Measurements from ENCODE around the gene BMP8A. TPM values are rescaled to one million over a fixed set of nuclear protein-coding genes. Genes with fewer than 3 reads are reported as not detected.
"Not testable (repeated sequence)": the region's sequence is repeated elsewhere in the genome, so short reads cannot be mapped to it uniquely, and the experiment has no call there.

The BMP8A gene
- total RNA-seq, 1 experiment from 2014 or later, result not detected

- in situ Hi-C loops (cut with HindIII; ENCODE audit: low pct_unique_long_range_greater_than_20kb, low sequenced_read_pairs), result not testable (repeated sequence)
- peak; percentile 9 for DNase-seq (ENCODE audit: low read depth, low spot score)
Measured at GRCh38 chr1:39515131-39516086, 24.0 kb downstream of the BMP8A start.

DNA sequence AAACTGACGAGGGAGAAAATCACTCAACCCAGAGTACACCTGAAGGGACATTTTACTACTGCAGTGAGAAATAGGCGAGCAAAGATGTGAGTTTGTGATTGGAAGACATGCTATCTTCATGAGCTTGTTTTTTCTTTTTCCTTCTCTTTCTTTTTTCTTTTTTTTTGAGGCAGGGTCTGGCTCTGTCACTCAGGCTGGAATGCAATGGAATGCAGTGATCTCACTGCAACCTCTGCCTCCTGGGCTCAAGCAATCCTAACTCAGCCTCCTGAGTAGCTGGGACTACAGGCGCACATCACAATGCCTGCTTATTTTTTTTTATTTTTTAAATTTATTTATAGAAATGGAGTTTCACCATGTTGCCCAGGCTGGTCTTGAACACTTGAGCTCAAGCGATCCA lies 25.4 kb downstream of the BMP8A start:
- DNase-seq (ENCODE audit: low read depth, low spot score); in situ Hi-C loops (cut with HindIII; ENCODE audit: low pct_unique_long_range_greater_than_20kb, low sequenced_read_pairs): not testable (repeated sequence)

DNA sequence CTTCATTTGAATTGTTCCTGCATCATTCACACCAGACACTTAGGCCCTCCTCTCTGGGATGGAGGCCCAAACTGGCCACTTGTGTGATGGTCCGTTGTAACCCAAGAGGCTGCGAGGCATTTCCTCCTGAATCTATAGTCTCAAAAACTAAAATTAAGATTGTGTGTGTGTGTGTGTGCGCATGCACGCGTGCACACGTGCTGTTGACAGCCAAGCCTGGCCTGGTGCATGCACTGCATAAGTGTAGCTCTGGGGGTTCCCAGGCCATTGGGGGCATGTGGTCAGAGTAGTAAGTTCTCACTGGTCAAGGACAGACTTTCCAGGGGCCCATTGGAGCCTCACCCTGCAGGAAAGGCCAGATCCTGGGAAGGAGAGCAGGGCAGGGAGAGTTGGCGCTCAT lies 26.5 kb downstream of the BMP8A start:
- in situ Hi-C loops (cut with HindIII; ENCODE audit: low pct_unique_long_range_greater_than_20kb, low sequenced_read_pairs); DNase-seq (ENCODE audit: low read depth, low spot score): not testable (repeated sequence)

DNA sequence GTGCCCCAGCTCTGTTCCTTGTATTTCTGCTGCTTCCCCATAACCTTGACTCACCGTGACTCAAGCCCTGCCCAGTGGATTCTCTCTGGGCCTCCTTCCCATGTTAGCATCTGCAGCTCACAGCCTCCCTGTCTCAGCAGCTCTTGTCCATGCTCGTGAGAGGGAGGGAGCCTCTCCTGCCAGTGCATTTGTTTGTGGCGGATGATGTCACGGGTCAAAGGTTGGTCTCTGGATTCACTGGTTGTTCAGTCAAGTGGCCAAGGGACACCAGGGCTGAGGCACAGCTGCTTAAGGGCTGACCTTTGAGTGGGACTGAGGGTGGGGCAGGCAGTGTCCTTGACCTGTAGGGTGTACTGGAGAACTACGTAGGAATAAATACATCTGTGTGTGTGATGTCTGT lies 27.9 kb downstream of the BMP8A start:
- in situ Hi-C loops (cut with HindIII; ENCODE audit: low pct_unique_long_range_greater_than_20kb, low sequenced_read_pairs); DNase-seq (ENCODE audit: low read depth, low spot score): not testable (repeated sequence)

DNA sequence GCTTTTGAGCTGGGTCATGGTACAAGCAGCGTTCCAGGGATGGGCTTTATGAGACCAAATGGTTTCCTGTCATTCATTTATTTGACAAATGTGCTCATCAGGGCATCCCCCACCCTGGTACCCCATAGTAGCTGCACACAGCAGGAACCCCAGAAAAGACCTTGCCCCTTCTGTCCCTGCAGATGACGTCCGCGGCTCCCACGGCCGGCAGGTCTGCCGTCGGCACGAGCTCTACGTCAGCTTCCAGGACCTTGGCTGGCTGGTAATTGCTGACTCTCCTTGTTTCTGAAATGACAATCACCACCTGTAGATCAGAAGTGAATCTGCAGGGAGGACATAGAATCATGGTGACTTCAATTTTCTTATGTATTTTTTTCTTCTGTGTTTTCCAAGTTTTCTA lies 30.8 kb downstream of the BMP8A start:
- in situ Hi-C loops (cut with HindIII; ENCODE audit: low pct_unique_long_range_greater_than_20kb, low sequenced_read_pairs); DNase-seq (ENCODE audit: low read depth, low spot score): not testable (repeated sequence)

GRCh38 chr1:39522661-39523567 lies 31.5 kb downstream of the BMP8A start:
- no peak for DNase-seq (ENCODE audit: low read depth, low spot score)
- in situ Hi-C loops (cut with HindIII; ENCODE audit: low pct_unique_long_range_greater_than_20kb, low sequenced_read_pairs), result no loop called here

GRCh38 chr1:39524171-39524570 lies 32.7 kb downstream of the BMP8A start:
- no peak for DNase-seq (ENCODE audit: low read depth, low spot score)
- in situ Hi-C loops (cut with HindIII; ENCODE audit: low pct_unique_long_range_greater_than_20kb, low sequenced_read_pairs), result no loop called here

DNA sequence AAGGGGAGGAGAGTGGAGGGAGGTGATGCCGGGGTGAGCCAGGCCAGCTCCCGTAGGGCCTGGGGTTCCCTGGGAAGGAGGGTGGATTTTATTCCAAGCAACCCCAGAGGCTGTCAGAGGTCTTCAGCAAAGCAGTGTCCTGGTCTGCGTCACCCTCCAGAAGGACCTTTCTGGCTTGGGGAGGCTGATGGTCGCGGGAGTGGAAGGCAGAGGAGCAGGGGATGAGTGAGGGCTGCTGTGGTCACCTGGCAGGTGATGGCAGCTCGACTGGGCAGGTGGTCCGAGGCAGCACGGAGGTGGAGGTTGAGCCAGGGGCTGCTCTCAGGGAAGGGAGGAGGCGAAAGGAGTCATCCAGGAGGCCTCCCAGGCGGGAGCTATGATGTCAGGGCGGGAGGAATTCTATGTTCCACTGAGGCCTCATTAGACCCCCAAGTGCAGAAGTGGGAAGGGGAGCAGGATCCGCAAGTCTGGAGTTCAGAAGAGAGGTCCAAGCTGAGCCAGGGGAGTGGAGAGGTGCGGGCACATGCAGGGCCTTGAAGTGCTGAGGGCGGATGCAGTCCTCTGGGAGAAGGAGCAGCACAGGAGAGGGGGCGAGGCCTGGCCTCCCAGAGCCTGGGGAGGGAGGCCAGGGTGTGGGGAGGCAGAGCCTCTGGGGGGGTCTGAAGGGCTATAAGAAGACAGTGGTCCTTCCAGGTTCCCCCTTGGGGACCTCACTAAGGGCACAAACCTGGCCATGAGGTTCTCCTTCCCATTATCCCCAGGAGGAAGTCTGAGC lies 33.3 kb downstream of the BMP8A start:
- in situ Hi-C loops (cut with HindIII; ENCODE audit: low pct_unique_long_range_greater_than_20kb, low sequenced_read_pairs), result no loop called here
- DNase-seq (ENCODE audit: low read depth, low spot score), result no peak

DNA sequence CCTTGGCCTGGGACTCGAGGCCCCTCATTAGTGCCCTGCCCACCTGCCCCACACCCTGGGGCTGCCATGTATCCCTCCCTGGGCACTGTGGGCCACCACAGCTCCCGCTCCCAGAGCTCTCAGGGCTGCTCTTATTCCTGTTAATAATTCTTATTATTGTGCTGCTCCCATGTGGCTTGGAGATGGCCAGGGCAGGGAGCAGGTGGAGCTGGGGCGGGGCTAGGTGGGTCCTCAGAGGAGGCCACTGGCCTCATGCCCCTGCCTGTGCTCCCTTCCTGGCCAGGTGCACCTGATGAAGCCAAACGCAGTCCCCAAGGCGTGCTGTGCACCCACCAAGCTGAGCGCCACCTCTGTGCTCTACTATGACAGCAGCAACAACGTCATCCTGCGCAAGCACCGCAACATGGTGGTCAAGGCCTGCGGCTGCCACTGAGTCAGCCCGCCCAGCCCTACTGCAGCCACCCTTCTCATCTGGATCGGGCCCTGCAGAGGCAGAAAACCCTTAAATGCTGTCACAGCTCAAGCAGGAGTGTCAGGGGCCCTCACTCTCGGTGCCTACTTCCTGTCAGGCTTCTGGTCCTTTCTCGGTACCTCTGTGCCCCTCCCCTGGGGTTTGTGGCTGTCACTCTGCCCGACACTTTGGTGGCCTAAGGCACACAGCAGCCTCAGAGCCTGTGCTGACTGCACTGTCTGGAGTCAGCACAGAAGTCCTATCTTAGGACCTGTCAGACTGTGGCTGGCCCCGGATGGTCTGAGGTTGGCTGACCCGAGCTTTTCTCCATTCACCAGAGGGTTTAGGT lies 34.1 kb downstream of the BMP8A start:
- in situ Hi-C loops (cut with HindIII; ENCODE audit: low pct_unique_long_range_greater_than_20kb, low sequenced_read_pairs), result no loop called here
- DNase-seq (ENCODE audit: low read depth, low spot score), result no peak

DNA sequence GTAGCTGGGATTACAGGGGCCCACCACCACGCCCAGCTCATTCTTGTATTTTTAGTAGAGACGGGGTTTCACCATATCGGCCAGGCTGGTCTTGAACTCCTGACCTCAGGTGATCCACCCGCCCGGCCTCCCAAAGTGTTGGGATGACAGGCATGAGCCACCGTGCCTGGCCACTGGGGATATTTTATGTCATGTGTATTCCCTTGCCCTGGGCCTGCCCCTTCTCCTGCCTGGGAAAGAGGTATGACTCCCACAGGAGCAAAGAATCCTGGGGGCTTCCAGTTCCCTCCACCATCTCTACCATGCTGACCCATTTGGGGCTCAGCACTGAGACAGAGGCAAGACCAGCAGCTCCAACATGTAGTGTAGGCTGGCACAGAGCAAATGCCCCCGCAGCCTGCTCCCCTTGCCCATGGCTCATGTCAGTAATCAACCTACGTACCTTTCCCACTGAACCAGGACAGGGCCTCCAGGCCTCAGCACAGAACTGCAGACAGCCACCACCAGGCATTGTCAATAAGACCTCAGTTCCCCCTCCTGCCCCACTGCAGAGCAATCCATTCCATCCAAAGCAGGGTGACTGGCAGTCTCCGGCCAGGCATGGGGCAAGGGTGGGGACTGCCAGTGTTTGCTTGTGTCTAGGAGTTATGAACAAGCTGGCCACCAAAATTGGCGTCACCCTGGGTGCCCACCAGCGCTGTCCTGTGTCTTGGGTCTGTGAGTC lies 35.2 kb downstream of the BMP8A start:
- in situ Hi-C loops (cut with HindIII; ENCODE audit: low pct_unique_long_range_greater_than_20kb, low sequenced_read_pairs), result no loop called here
- no peak for DNase-seq (ENCODE audit: low read depth, low spot score)

GRCh38 chr1:39527190-39527579 lies 35.7 kb downstream of the BMP8A start:
- in situ Hi-C loops (cut with HindIII; ENCODE audit: low pct_unique_long_range_greater_than_20kb, low sequenced_read_pairs); DNase-seq (ENCODE audit: low read depth, low spot score): not testable (repeated sequence)

DNA sequence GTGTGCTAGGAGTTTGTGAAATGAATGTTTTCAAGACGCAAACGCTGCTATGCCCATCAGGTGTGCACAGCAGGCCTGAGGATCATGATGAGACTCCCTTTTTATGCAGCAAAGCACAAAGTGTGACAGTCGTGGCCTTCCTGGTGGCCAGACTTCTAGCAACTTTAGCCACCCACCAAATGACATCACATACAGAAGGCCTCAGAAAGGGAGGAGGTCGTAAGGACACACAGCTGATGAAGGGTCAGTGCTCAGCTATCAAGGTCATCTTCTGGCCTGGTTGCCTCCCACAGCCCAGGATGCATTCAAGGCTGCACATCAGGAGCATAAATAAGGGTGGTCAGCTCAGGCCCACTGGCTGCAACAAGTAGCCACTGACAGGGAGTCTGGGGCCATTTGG lies 36.6 kb downstream of the BMP8A start:
- no peak for DNase-seq (ENCODE audit: low read depth, low spot score)
- in situ Hi-C loops (cut with HindIII; ENCODE audit: low pct_unique_long_range_greater_than_20kb, low sequenced_read_pairs), result no loop called here

DNA sequence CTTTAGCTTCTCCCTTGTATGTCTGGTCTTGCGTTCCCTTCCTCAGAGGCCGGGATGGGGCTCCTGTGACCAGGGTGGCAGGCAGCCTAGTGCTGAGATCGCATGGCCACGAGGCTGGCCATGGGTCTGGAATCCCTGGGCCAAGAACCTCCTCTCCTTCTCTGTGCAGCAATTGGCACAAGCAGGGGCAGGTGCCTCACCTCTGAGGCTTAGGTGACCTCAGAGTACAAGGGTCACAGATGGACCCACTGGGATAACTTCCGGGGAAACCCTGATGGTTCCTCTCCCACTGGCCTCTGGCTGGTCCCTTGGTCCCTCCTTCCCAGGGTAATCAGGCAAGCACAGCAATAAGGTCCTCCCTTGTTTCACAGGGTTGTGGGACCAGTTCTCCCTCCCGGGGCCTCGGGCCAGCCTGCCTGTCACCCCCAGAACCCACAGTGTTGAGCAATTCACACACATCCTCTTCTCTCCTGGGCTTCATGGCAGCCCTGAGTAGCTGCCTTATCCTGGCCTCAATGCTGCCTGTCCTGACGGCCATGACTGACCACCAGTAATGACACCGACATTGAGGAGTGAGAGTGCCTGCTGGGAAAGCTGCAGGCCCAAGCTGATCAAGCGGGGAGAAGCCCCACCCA lies 38.6 kb downstream of the BMP8A start:
- in situ Hi-C loops (cut with HindIII; ENCODE audit: low pct_unique_long_range_greater_than_20kb, low sequenced_read_pairs), result no loop called here
- no peak for DNase-seq (ENCODE audit: low read depth, low spot score)

DNA sequence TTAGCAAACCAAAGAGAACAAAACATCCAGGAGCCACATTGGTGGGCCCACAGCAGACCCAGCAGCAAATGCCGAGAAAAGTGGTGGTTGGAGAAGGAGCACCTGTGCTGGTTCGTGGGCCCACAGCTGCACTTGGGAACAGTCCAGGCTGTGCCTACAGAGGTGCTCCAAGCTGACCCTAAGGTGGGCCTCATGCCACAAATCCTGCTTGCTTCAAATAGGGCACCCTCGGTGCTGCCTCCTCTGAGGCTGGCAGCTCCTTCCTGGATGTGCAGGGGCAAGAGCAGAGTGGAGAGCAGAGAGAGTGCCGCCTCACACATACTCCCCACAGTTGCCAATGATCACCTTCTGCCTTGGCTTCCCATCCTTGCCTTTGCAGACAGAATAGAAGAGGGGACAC lies 40.1 kb downstream of the BMP8A start:
- in situ Hi-C loops (cut with HindIII; ENCODE audit: low pct_unique_long_range_greater_than_20kb, low sequenced_read_pairs), result no loop called here

DNA sequence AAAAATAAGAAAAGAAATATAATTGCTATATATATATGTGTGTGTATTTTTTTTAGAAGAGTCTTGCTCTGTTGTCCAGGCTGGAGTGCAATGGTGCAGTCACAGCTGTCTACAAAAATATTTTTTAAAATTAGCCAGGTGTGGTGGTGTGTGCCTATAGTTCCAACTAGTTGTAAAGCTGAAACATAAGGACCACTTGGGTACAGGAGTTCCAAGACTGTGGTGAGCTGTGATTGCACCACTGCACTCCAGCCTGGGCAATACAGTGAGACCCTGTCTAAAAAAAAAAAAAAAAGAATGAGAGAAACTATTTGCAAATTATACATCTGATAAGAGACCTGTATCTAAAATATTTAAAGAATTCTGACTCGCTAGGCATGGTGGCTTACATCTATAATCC lies 42.0 kb downstream of the BMP8A start:
- in situ Hi-C loops (cut with HindIII; ENCODE audit: low pct_unique_long_range_greater_than_20kb, low sequenced_read_pairs), result no loop called here
- DNase-seq (ENCODE audit: low read depth, low spot score), result no peak

More for the DNA sequence above, 40.1 kb downstream of the BMP8A start:
- no peak for DNase-seq (ENCODE audit: low read depth, low spot score)

All from SK-MEL-5 (cell line).